Fibroblast of skin of right quadriceps (primary cell): ENCODE results near the gene MFRP.

Experiments used
- DNase-seq: peaks from one replicate; pipeline ENCODE4 v3.0.0-alpha.2; 2013

MFRP gene

DNA sequence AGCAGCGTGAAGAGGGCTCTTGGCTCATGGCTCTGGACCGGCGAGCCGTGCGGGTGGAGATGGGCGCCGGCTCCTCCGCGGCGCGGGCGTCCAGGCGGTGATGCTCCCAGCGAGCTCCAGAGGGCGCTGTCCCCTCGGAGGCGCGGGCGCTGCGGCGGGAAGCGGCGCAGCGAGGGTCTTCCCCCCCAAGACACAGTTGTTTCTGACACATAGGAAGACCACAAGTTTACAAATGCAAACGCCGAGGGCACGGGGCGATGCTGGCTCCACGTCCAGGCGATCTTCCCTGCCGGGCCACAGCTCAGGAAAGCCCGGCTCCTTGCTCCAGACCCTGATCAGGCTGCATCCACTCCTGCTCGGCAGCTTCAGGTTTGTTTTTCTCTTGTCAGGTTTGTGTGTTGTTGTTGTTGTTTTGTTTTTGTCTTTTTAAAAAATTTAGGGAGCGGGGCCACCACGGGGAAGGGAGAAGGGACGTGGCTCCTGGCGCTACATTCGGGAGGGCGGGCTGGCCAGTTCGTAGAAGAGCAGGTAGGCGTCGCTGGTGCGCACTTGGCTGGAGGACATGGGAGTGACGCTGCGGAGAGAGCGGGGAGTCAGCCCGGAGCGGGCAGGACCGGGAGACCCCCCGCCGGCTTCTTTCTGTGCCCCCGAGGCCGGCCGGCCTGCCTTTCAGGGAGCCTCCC is 10.0 kb upstream of the MFRP start:
- DNase-seq = peak; percentile 72

GRCh38 chr11:119355091-119355843 is 8.8 kb upstream of the MFRP start:
- no peak for DNase-seq

- no peak for DNase-seq
Measured at GRCh38 chr11:119352857-119353260, 6.4 kb upstream of the MFRP start.

- no peak for DNase-seq
Measured at GRCh38 chr11:119351232-119351631, 4.7 kb upstream of the MFRP start.

GRCh38 chr11:119350302-119350701 is 3.8 kb upstream of the MFRP start:
- no peak for DNase-seq

GRCh38 chr11:119347940-119348605 is 1.6 kb upstream of the MFRP start:
- no peak for DNase-seq

GRCh38 chr11:119347242-119347641 is 737 bp upstream of the MFRP start:
- DNase-seq = peak; percentile 54

- DNase-seq = no peak
Measured at GRCh38 chr11:119345685-119346084, 820 bp downstream of the MFRP start.

DNA sequence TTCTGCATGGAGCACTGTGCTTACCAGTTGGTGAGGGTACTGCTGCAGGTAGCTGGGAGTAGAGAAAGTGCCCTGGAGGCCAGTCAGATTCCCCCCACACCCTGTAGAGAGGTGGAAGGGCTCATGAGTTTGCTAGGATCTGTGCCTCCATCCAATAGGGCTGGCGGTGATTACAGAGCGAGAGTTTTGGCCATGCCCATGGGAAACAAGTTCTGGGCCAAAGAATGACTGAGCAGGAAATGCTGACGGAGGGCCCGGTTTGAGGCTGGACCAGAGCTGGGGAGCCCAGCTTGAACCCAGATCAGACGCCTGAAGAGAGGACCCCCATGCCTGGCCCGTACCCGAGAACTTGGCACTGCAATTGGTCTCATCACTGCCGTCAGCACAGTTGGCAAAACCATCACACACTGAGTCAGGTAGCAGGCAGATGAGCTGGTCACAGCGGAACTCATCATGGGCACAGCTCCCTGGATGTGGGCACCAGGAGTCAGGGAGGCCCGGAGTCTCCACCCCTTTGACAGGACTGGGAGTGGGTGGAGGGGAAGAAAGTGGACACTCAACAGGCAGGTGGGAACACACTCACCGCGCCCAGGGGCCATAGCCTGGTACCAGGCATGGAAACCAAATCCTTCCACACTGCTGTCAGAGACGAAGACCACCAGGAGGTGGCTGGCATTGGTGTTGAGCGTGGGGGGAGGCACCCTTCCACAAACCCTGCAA is 2.1 kb downstream of the MFRP start:
- DNase-seq = no peak

DNA sequence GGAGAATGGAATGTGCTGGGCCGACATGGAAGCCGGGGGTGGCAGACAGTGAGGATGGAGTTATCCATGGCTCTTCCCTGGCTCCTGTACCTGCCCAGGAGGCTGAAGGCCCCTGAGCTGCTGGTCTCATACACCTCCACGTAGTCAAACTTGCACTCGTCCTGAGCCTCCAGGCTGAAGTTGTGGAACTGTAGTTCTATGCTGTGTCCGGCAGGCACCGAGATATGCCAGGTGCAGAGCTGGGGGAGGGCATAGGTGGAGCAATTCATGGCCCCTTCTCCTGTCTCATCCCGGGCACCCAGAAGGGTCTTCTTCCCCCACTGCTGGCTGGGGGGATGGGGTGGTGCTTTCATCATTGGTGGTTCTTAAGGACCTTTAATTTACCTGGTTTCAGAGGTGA is 2.8 kb downstream of the MFRP start:
- DNase-seq = no peak

- DNase-seq = no peak
Measured at GRCh38 chr11:119342362-119343130, 4.0 kb downstream of the MFRP start.

- no peak for DNase-seq
Measured at GRCh38 chr11:119342023-119342300, 4.5 kb downstream of the MFRP start.

DNA sequence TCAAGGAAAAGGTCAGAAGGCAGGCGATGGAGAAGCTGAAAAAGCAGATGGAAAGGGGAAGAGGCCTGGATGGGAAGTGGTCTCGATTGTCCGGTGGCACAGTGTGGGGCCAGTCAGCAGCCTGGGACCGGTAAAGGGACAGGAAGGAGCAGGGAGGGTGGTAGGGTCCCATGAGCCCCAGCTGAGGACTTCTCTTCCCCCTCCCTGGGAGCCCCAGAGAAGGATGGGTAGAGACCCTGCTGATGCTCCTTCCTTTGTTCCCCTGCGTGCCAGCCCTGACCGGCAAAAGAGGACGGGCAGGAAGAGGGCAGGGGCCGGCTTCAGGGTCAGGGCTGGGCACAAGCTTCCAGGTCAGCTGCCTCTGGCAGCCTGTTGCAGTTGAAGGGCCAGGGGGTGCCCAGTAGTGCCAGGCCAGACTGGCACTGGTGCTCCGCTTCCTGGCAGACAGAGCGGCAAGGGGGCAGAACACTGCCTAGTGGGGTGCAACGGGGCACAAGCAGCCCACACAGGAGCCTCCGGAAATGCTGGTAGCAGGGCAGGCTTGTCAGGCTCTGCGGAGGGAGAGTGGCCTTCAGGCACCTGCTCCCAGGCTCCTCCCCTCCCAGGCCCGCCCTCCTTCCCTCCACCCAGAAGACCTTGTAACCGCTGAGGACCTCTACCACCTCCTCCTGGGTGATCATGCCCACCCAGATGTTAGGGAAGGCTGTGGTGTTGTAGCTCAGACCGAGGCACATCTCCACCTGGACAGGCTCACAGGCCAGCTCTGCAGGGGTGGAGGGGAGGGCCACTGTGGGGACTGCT is 5.1 kb downstream of the MFRP start:
- DNase-seq = no peak

- peak; percentile 70 for DNase-seq
Measured at GRCh38 chr11:119340335-119341221, 5.9 kb downstream of the MFRP start, which contains the start of gene C1QTNF5. Gene C1QTNF5, minus strand, starts transcription at chr11:119340883. Its CDS starts 486 bp downstream, at chr11:119340397.

- DNase-seq = peak; percentile 43
Measured at GRCh38 chr11:119339589-119340334, 6.7 kb downstream of the MFRP start.

GRCh38 chr11:119338965-119339588 is 7.4 kb downstream of the MFRP start:
- DNase-seq = no peak

- no peak for DNase-seq
Measured at GRCh38 chr11:119338318-119338890, 8.1 kb downstream of the MFRP start.

DNA sequence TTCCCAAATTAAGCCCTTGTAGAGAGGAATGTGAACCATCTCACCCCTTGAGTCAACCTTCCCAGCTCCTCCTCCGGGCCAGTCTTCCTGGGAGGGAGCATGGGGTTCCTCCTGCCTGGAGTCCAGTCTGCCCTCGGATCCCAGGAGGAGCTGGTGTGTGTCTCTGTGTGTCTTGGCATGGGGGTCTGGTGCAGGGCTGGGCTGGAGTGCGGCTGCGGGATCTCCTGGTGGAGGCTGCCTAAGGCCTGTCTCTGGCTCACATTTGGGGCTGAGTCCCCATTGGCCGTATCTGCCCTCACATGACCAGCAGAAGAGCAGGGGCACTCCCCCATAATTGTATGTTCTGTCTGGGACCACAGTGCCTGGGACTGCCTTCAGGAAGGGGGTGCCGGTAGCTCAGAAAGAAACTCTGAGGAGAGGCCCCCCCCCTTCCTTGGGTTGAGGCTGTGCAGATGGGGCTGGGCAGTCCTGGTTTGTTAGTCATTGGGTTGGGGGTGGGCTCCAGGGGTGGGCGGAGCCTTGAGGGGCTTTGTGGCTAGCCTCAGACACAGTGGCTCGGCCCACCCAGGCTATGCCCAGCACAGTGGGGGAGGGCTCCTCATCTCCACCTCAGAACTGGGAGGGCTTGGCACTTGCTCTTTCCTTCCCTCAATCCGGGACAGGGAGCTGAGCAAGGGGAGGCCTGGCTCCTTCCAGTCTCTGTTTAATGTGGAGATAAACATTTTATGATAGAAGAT is 8.8 kb downstream of the MFRP start:
- peak; percentile 95 for DNase-seq
